CD4-positive, alpha-beta T cell treated with Interleukin-1 beta for 1 hour (primary cell): ENCODE results near the gene OFD1.
A peak's percentile ranks its signal among the peaks of the same experiment; 100 is the strongest.

ENCODE experiments used
- DNase-seq, 2 donors: peaks; one replicate each; pipeline ENCODE4 v3.0.0-alpha.2; 2020 to 2022

The OFD1 gene

GRCh38 chrX:13752646-13753045, 18.1 kb downstream of the OFD1 start:
- no peak for DNase-seq

DNA sequence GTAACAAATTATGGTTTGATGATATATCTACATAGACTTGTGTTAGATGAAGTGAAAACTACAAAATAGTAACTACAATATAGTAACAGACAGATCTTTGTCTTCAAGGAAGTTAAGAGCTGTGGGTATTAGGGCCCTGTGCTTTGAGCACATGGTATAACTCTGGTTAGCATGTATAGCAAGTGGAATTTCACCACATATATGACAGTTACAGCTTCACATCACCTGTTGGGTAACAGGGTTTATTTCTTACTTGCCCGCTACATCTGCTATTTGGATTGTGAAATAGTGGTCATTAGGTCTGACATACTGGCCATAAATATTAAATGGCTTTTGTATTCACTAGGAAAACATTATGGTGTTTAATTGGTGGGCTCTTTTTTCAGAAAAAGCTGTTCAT, 20.2 kb downstream of the OFD1 start:
- no peak for DNase-seq

DNA sequence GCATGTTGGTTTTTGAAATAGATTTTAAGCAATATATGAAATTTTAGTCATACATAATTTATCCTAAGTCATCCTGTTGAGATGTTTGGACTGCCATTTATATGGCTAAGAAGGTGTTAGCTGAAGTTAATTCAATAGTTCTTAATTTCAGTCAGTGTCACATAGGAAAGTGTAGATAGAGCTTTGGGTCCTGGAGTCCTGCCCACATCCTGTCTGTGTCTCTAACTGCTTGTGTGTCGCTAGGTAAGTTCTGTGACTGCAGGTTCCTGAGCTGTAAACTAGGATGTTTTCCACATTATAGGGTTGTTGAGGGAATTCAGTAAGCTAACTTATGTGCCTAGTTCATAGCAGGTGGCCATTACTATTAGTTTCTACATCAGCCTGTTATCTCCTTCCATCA, 20.7 kb downstream of the OFD1 start:
- DNase-seq = peak in 1 of 2 donors; percentile 17

DNA sequence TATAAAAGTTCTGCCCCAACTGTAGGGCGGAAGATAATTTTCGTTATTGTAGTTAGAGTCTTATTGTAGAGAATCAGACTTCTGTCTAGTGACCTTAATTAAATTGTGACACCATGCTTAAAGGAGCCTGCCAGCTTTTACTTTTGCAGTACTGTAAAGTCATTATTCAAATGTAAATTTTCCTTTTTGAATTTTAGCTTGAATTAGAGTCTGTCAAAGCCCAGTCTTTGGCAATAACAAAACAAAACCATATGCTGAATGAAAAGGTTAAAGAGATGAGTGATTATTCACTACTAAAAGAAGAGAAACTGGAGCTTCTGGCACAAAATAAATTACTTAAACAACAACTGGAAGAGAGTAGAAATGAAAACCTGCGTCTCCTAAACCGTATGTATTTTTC, 21.8 kb downstream of the OFD1 start:
- no peak for DNase-seq

GRCh38 chrX:13759152-13759718, 24.7 kb downstream of the OFD1 start:
- DNase-seq = peak in 1 of 2 donors; percentile 2

DNA sequence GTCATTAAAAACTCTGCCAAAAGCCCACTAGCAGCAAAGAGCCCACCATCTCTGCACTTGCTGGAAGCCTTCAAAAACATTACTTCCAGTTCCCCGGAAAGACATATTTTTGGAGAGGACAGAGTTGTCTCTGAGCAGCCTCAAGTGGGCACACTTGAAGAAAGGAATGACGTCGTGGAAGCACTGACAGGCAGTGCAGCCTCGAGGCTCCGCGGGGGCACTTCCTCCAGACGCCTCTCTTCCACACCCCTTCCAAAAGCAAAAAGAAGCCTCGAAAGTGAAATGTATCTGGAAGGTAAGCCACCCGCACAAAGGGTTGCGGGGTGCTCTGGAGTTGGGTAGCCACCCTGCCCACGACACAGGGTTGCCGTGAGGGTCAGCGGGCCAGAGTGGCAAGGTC, 25.9 kb downstream of the OFD1 start:
- DNase-seq = no peak

DNA sequence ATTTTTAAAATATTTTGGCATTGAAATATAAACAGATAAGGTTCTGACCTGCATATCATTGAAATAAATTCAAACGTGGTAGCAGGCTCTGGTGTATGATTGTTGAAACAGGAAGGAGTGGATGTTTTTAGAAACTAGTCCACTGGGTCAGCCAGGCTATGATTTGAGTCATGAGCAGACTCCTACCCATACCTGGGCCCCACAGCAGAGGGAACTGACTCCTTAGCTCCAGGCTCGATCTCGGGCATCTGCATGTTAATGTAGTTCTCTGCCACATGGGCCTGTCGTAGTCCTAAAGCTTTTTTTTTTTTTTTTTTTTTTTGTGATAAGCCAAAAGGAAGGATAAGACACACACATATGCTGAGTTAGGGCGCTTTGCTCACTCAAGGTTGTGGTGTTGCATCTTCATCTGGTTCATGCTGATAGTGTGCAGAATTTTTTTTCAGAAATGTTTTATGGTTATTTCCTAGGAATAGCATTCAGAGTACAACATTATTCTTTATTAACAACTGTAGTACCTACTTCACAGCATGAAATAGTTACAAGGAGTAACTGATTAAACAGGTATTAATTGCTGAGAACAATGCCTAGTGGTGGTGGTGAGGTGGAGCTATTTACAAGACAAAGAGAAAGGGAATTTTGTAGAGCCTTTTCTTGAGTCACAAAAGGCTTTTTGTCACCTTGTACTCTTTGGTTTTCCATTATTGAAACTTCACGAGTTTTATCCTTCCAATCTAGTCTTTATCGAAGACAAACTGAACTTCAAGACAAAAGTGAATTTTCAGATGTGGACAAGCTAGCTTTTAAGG, 27.3 kb downstream of the OFD1 start:
- no peak for DNase-seq

GRCh38 chrX:13763489-13763888, 28.9 kb downstream of the OFD1 start:
- no peak for DNase-seq

DNA sequence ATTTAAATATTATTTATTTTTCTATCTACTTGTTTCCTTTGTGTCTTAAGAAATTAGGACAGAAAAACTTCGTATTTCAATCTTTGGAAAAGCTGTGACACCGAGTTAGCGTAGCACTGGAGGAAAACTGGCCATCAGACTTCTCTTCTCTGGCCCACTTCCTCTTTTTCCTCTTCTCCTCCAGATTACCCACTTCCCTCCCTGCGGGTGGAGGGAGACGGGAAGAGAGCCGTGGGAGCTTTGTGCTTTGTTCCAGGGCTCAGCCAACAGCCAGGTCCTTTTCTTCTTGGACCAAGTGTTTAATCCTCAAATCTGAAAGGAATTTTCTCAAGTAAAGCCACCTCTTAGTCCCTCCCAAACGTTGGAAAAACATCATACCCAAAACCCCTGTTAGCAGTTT, 29.7 kb downstream of the OFD1 start:
- no peak for DNase-seq

GRCh38 chrX:13764765-13765164, 30.2 kb downstream of the OFD1 start:
- DNase-seq = no peak

DNA sequence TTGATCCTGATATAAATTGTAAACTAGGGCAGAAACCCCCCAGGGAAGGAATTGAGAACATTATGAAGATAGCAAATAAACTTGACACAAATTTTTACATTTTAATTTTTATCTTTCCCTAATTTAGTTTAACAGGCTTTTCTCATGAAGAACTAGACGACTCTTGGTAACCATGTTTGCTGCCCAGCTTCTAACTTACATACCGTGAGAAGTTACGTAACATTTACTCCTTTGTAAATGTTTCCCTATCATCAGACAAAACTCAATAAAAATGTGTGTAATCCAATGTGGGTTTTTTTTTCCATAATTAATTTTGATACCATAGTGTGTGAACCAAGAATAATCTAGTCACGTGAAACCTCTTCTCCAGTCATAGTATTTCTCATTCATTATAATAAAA, 34.4 kb downstream of the OFD1 start:
- no peak for DNase-seq

DNA sequence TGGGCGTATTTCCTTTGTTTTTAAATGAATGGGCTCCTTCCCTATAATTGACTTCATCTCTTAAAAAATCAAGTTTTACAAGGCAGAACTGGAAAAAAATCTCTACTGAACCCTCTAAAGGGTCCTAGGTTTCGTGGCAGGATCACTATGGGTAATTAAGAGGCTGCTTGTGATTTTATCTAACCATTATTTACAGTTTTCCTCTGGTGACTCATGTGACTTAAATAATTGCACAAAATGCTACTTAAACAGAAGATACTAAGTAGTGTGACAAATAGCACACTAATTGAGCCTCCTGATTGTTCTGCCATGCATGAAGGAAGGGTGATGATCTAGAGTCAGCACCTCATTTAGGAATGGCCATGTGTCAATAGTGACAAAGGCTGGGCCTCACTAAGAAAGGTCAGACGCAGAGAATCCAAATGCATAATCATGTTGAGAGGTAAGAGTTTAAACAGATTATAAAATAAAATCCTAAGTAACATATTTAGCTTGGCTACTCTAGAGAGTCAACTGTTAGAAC, 35.5 kb downstream of the OFD1 start:
- no peak for DNase-seq

GRCh38 chrX:13774696-13775095, 40.1 kb downstream of the OFD1 start:
- DNase-seq = no peak

DNA sequence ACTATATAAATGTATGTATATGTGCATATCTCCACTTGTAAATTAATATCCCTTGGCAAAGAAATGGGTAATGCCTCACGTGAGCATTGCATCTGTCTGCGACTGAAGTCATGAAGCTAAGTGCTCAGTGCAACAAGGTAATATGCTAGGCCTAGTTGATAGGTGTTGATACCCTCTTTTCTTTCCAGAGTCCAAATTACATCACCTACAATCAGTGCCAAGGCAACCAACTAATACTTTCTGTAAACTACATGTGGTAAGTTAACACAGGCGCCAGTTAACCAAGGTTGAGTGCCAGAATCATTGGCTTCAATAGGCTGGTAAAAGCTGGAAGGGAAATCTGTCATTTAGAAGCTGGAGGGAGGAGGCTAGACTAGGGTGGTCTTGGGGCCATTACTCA, 41.3 kb downstream of the OFD1 start:
- no peak for DNase-seq

DNA sequence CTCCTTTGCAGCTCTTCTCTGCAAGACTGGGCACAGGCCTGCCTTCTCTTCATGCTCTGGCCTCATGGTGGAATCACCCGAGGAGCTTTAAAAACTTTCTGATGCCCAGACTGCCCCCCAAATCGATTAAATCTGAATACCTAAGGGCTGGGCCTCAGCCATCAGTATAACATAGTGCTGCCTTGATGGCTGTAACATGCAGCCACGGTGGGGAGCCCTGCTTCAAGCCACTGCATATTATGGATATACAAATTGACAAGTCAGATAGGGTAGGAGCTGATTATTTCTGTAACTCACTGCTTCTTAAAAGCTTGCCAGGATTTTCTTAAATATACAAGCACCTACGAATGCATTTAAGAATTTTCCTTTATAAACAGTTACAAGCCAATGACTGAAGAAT, 41.8 kb downstream of the OFD1 start:
- DNase-seq = no peak

DNA sequence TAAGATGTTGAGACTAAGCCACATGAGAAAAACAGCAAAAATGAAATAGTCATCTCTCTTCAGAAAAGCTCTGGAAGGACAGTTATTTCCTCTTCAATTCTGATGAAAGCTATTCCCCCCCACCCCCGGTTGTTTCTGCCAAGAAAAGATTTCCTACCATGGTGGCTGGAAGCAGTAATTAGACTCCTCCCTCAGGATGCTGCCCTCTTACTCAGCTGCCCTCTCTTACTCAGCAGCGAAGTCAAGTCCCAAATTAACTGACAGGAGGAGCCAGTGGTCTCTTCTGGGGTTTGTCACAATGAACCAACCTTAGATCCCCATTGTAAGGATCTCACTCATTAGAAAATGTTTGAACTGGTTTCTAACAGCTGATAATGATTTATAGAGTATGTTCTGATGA, 44.4 kb downstream of the OFD1 start:
- DNase-seq = no peak

GRCh38 chrX:13780868-13781427, 46.4 kb downstream of the OFD1 start:
- DNase-seq = no peak

DNA sequence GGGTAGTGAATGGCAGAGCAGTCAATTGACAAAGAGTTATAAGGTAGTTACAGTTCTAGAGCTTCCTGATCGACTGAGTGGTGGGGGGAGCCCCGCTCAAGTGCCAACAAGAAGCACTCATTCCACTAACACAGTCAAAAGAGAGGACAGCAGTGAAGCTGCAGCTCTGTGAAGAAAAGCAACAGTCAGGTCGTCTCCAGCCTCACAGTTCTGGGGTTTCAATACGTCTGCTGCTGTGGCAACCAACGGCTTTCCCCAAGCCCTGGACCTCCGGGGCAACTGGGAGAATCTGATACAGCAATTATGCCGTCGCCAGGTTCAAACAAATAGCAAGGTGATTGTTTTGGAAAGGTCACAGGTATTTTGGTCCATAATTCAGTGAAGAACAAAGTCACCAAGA, 51.5 kb downstream of the OFD1 start:
- no peak for DNase-seq

- DNase-seq = no peak
Measured at GRCh38 chrX:13790206-13791131, 55.9 kb downstream of the OFD1 start.

DNA sequence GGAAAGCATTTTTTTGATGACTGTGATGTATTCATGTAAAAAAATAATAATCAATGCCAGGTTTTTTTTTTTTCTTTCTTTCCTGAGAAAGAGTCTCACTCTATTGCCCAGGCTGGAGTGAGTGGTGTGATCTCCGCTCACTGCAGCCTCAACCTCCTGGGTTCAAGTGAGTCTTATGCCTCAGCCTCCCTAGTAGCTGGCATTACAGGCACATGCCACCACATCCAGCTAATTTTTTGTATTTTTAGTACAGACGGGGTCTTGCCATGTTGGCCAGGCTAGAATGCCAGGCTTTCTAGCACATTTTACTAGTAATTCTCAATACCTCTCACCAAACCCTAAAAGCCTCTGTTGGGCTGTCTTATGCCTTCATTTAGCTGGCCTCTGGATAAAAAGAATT, 56.6 kb downstream of the OFD1 start:
- DNase-seq = no peak

DNA sequence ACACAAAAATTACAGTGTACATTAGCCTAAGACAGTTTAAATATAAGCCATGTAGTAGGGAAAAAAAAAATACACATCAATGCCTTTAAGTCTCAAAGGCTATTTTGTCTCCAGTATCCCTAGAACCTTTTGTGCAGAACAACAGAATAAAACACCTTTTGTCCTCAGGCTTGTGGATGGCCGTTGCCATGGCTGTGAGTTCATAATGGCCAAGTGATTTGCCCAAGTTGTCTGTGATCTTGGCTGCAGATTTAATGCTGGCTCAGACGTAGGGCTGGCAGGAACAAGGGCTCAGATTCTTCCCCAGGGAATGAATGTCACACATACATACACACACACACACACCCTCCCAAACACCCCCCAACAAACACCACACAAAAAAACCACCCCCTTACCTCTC, 57.0 kb downstream of the OFD1 start:
- no peak for DNase-seq

- no peak for DNase-seq
Measured at GRCh38 chrX:13793897-13794296, 59.3 kb downstream of the OFD1 start.

- DNase-seq = no peak
Measured at GRCh38 chrX:13794417-13794816, 59.9 kb downstream of the OFD1 start.
